NCI-H748 treated with DMSO at 0.1 percent for 48 hours (cell line): ENCODE data around the gene ZNF444.
"Not testable (repeated sequence)": the region's sequence is repeated elsewhere in the genome, so short reads cannot be mapped to it uniquely, and the experiment has no call there.

ENCODE experiments used
- DNase-seq: peaks from one replicate; lab custom pipeline; 2025; lab: John Stamatoyannopoulos, UW

Gene ZNF444

GRCh38 chr19:56140583-56141416 lies at the start of gene ZNF444:
Gene ZNF444 (plus strand): TSS chr19:56141287. CDS start chr19:56146912, 5,625 bp downstream.
- peak; percentile 100 for DNase-seq

GRCh38 chr19:56091751-56092546 lies 49.1 kb upstream of the ZNF444 start:
- DNase-seq, result no peak

- DNase-seq, result no peak
Observed at GRCh38 chr19:56092685-56093631, 48.1 kb upstream of the ZNF444 start.

GRCh38 chr19:56094449-56094848 lies 46.6 kb upstream of the ZNF444 start:
- no peak for DNase-seq

- DNase-seq, result no peak
Observed at GRCh38 chr19:56096665-56097064, 44.4 kb upstream of the ZNF444 start.

- no peak for DNase-seq
Observed at GRCh38 chr19:56097306-56097705, 43.8 kb upstream of the ZNF444 start.

- no peak for DNase-seq
Observed at GRCh38 chr19:56097776-56098175, 43.3 kb upstream of the ZNF444 start.

- DNase-seq, result not testable (repeated sequence)
Observed at GRCh38 chr19:56098237-56098636, 42.9 kb upstream of the ZNF444 start.

- no peak for DNase-seq
Observed at GRCh38 chr19:56098731-56099568, 42.1 kb upstream of the ZNF444 start.

- DNase-seq, result no peak
Observed at GRCh38 chr19:56099638-56100539, 41.2 kb upstream of the ZNF444 start.

GRCh38 chr19:56101095-56101494 lies 40.0 kb upstream of the ZNF444 start:
- no peak for DNase-seq

GRCh38 chr19:56101746-56102535 lies 39.1 kb upstream of the ZNF444 start:
- no peak for DNase-seq

- no peak for DNase-seq
Observed at GRCh38 chr19:56103027-56103614, 38.0 kb upstream of the ZNF444 start.

GRCh38 chr19:56104423-56104822 lies 36.7 kb upstream of the ZNF444 start:
- DNase-seq, result no peak

GRCh38 chr19:56105090-56105701 lies 35.9 kb upstream of the ZNF444 start:
- peak; percentile 32 for DNase-seq

GRCh38 chr19:56105831-56106396 lies 35.2 kb upstream of the ZNF444 start:
- not testable (repeated sequence) for DNase-seq

GRCh38 chr19:56106397-56106849 lies 34.7 kb upstream of the ZNF444 start:
- no peak for DNase-seq

GRCh38 chr19:56106993-56107392 lies 34.1 kb upstream of the ZNF444 start:
- DNase-seq, result no peak
